ENCODE data around the gene EGFLAM. TPM values are rescaled to one million over a fixed set of nuclear protein-coding genes. Genes with fewer than 3 reads are reported as not detected.

Gene EGFLAM
- total and polyA plus RNA-seq, 10 of the 15 experiments (the other 5 are each of a cell fraction or from before 2014, with no cell fraction given): 0.37 TPM; not detected in 9

GRCh38 chr5:38382898-38383297 is 124.5 kb downstream of the EGFLAM start:
- Histone ChIP-seq H3K4me1 (ENCODE audit: control insufficient read depth, insufficient read depth, low read length) (no peaks in the 10 kb centered on the region), H3K4me3 (no peak overlapping the region), H4K20me1 (ENCODE audit: control insufficient read depth, insufficient read depth) (no peaks in the 10 kb centered on the region), H3K9ac (ENCODE audit: control insufficient read depth, insufficient read depth, low read length) (no peak overlapping the region), H3K9me3 (replicated peaks; ENCODE audit: control insufficient read depth, insufficient read depth, low read length) (no peaks in the 10 kb centered on the region), H3K79me2 (ENCODE audit: control insufficient read depth, insufficient read depth, low read length) (no peaks in the 10 kb centered on the region), H3K27me3 (replicated peaks in 1 of 2; ENCODE audit: control insufficient read depth in 2 of 2, insufficient read depth in 2 of 2, low read length in 1 of 2) (peaks cover 0 to 4% of the 10 kb centered on the region in 2 experiments; a peak in 1 of 4 replicates), H3K4me2 (ENCODE audit: control insufficient read depth, insufficient read depth) (no peak overlapping the region), H3K27ac (ENCODE audit: control insufficient read depth, insufficient read depth) (no peak overlapping the region), H2AFZ (ENCODE audit: control insufficient read depth, low read depth, low read length) (no peak overlapping the region), H3K36me3 (ENCODE audit: control insufficient read depth in 2 of 2, insufficient read depth in 2 of 2, low read length in 1 of 2) (no peaks in the 10 kb centered on the region)
- WGBS (ENCODE audit: insufficient coverage, insufficient replicate concordance, low lambda C conversion rate, missing lambda C conversion rate): 26% methylated on average over 7 of the region's 7 CpGs
- DNase-seq (ENCODE audit: low read depth, low spot score) (peak; percentile 4), FAIRE-seq (peak; percentile 90), ATAC-seq (peak; percentile 100)
- BruUV-seq (replicated peaks): no TSS peak
- RAD21 ChIA-PET (ENCODE audit: unreplicated experiment): interaction anchor here (0.6 to 1.1 kb wide), 2 partner anchors 59 to 426 kb away, joined by 3 read pairs; no protein-coding TSS in a partner anchor
- POLR2A ChIA-PET: no interaction called here
- intact Hi-C loops (cut with micrococcal nuclease; ENCODE audit: unreplicated experiment): loop anchor here (2.0 kb wide), 1 partner anchor 428 kb away; no protein-coding TSS in a partner anchor
- SMC1A ChIA-PET (ENCODE audit: uncharacterized antibody, unreplicated experiment): interaction anchor here (0.6 to 1.9 kb wide), 3 partner anchors 61 to 730 kb away, joined by 3 to 10 read pairs (median 4); no protein-coding TSS in a partner anchor
- in situ Hi-C loops (cut with MboI): no loop called here
- CTCF ChIA-PET: interaction anchor here (0.6 to 3.6 kb wide), 21 partner anchors 10 to 995 kb away, joined by 3 to 30 read pairs (median 3); no protein-coding TSS in a partner anchor
- TF ChIP-seq CTCF (IDR thresholded peaks at IDR 0.05 in 2 of 3, conservative IDR thresholded peaks at IDR 0.05 in 1 of 3; ENCODE audit: control insufficient read depth in 2 of 3, extremely low read depth in 1 of 3, insufficient read depth in 1 of 3, low read depth in 3 of 3, low read length in 3 of 3) (peak; percentile 67 to 83 (median 78)), MTA2 (IDR thresholded peaks at IDR 0.05; ENCODE audit: low read depth) (no peak), RAD21 (IDR thresholded peaks at IDR 0.05; ENCODE audit: insufficient read depth, low read depth, low read length) (peak; percentile 49; the same call in 1 of the 2 replicates), ZBTB4 (CRISPR knock-in tag; IDR thresholded peaks at IDR 0.05) (no peak), ZNF687 (IDR thresholded peaks at IDR 0.05) (no peak), JUND (IDR thresholded peaks at IDR 0.05; ENCODE audit: low read depth, low read length) (no peak), ATF7 (IDR thresholded peaks at IDR 0.05; ENCODE audit: low read depth) (no peak), ZNF622 (IDR thresholded peaks at IDR 0.05) (no peak), NR2C1 (IDR thresholded peaks at IDR 0.05) (no peak), PRDM15 (CRISPR knock-in tag; IDR thresholded peaks at IDR 0.05) (no peak)

Data from GM12878 (cell line).